ENCODE data around the gene FGF10. TPM values are rescaled to one million over a fixed set of nuclear protein-coding genes. Genes with fewer than 3 reads are reported as not detected.

The FGF10 gene
- total and polyA plus RNA-seq, 8 donors = 1.8 to 8.5 (median 5.8) TPM

DNA sequence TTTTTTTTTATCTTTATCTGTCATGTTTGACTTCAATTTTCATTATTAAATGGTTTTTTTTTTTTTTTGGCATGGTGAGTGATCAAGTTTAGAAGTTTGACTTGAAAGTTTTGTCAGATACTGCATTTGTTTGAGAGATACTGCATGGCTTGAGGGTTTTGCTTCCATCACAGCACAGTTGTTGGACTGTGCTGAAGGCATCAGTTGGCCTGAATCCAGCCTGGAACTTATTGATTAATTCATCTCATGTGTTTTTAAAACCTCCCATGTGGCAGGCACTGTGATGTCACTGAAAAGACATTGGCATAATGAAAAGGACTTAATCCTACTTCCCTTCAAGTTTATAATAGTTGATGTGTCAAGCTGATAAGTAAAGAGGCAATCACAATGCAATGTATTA lies 128.4 kb downstream of the FGF10 start:
- Histone ChIP-seq H3K27ac (no peak overlapping the region), H3K4me3 (no peak overlapping the region), H3K4me1 (no peaks in the 10 kb centered on the region), H3K9me3 (no peaks in the 10 kb centered on the region), H3K36me3 (no peaks in the 10 kb centered on the region), H3K27me3 (no peaks in the 10 kb centered on the region)
- TF ChIP-seq, protein P1, sequence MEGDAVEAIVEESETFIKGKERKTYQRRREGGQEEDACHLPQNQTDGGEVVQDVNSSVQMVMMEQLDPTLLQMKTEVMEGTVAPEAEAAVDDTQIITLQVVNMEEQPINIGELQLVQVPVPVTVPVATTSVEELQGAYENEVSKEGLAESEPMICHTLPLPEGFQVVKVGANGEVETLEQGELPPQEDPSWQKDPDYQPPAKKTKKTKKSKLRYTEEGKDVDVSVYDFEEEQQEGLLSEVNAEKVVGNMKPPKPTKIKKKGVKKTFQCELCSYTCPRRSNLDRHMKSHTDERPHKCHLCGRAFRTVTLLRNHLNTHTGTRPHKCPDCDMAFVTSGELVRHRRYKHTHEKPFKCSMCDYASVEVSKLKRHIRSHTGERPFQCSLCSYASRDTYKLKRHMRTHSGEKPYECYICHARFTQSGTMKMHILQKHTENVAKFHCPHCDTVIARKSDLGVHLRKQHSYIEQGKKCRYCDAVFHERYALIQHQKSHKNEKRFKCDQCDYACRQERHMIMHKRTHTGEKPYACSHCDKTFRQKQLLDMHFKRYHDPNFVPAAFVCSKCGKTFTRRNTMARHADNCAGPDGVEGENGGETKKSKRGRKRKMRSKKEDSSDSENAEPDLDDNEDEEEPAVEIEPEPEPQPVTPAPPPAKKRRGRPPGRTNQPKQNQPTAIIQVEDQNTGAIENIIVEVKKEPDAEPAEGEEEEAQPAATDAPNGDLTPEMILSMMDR (IDR thresholded peaks at IDR 0.05) = no peak
- ATAC-seq (no peak), FAIRE-seq (no peak), DNase-seq (no peak)
- intact Hi-C loops (cut with DNase I) = no loop called here

DNA sequence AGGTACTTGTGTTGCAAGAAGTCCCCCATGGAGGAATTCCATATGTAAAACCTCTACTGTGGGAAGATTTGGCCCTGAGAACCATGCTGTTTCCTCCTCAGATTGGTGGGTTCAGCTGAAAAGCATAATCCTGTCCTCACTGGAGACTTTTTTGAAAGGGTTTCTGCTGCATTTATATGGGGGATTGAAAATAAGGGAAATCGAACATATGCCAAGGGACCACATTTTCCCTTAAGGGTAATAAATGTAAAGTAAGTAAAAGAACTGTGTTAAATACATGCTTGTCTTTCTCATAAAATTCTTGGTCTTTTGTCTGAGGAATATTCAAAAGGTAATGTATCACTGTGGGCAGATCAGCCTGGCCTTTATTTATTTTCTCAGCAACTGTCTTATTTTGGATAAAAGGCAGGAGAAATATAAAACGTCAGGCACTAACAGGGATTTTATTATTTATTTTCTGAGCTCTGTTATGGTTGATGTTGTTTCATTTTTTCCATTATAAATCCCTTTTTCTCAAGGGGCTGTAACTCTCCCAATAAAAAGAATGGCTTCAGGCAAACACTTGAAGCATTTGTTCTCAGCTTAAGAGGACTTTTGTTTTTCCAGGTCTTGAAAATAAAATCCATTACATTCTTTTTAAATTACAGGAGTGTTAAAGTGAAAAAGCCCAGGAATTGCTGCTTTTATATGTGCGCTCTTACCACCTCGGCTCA lies 131.4 kb downstream of the FGF10 start:
- H3K27me3 ChIP-seq = no peaks in the 10 kb centered on the region
- FAIRE-seq (no peak), ATAC-seq (no peak), DNase-seq (no peak)
- no peak overlapping the region for H3K4me3 ChIP-seq
- intact Hi-C loops (cut with DNase I) = no loop called here
- H3K36me3 ChIP-seq = no peaks in the 10 kb centered on the region
- H3K4me1 ChIP-seq = no peaks in the 10 kb centered on the region
- no peaks in the 10 kb centered on the region for H3K9me3 ChIP-seq
- whole genome bisulfite sequencing, 2 donors = 71 to 72% methylated on average over 4 of the region's 4 CpGs
- TF ChIP-seq, protein P1 (IDR thresholded peaks at IDR 0.05) = no peak
- H3K27ac ChIP-seq = no peak overlapping the region

DNA sequence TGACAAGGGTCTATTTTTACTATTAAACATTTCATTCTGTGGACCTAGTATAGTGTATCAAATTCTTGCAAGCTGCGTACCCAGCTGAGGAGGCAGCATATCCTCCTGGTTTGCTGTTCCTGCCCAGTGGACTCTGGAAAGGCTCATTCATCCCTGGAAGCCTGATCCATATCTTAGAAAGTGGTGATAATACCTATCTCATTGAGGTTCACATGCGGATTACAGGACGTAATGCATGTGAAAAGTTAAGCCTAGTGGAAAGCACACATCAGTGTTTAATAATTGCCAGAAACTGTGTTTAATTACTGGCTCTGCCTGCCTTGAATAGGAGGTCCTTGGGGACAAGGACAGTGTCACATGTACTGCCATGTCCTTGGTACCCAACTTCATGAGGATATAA lies 132.0 kb downstream of the FGF10 start:
- no peak for ATAC-seq
- Histone ChIP-seq H3K9me3 (no peaks in the 10 kb centered on the region), H3K4me1 (no peaks in the 10 kb centered on the region), H3K27ac (no peak overlapping the region), H3K36me3 (no peaks in the 10 kb centered on the region), H3K27me3 (no peaks in the 10 kb centered on the region), H3K4me3 (no peak overlapping the region)
- intact Hi-C loops (cut with DNase I) = no loop called here
- WGBS, 2 donors = 40 to 52% methylated on average over 3 of the region's 3 CpGs
- DNase-seq = no peak
- TF ChIP-seq, protein P1 (IDR thresholded peaks at IDR 0.05) = no peak
- no peak for FAIRE-seq
